BJ (cell line): ENCODE results near the gene JAK1. TPM values are rescaled to one million over a fixed set of nuclear protein-coding genes. Genes with fewer than 3 reads are reported as not detected.
A peak's percentile ranks its signal among the peaks of the same experiment; 100 is the strongest.

Source experiments
- CTCF ChIA-PET: fragments of 350-600 bp; formaldehyde crosslinking; extraction: SDS; loops from one replicate; lab custom pipeline; 2021; ENCODE audit warnings: antibody characterized with exemption, inconsistent platforms; lab: Yijun Ruan, JAX
- POLR2A ChIA-PET: fragments of 300-600 bp; sonication (Branson Sonifier 250); formaldehyde crosslinking; extraction: SDS; loops from one replicate; lab custom pipeline; 2021; ENCODE audit warnings: antibody characterized with exemption; lab: Charles Lee
- DNase-seq: peaks from one replicate; pipeline ENCODE4 v3.0.0-alpha.2; 2011; ENCODE audit warnings: low read depth
- H3K27me3 ChIP-seq: 2 replicates; pipeline ENCODE4 v1.6.0; 2011; ENCODE audit warnings: low read length; ENCODE audit not compliant: control insufficient read depth, insufficient read depth
- H3K36me3 ChIP-seq: 2 replicates; pipeline ENCODE4 v1.5.1; 2011; ENCODE audit warnings: low read length; ENCODE audit not compliant: control insufficient read depth, insufficient read depth
- H3K4me3 ChIP-seq: 2 replicates; pipeline ENCODE4 v1.5.1; 2011; ENCODE audit warnings: low read depth, mild to moderate bottlenecking, control low read depth, low read length
- CTCF ChIP-seq: IDR thresholded peaks from 2 replicates; pipeline ENCODE4 v1.5.1; 2011; ENCODE audit warnings: low read depth, mild to moderate bottlenecking, control low read depth, inconsistent platforms, low read length, moderate library complexity; ENCODE audit not compliant: insufficient read depth
- polyA plus RNA-seq: library from polyadenylated mRNA; depleted of rRNA; stranded (reverse); fragments of >200 nt; gene quantifications from 2 replicates; pipeline ENCODE4 v1.2.3, GENCODE V29; 2011

The JAK1 gene
- polyA plus RNA-seq, 1 experiment = 95.0 TPM

GRCh38 chr1:64885648-64886047 is 80.7 kb downstream of the JAK1 start:
- H3K4me3 ChIP-seq = no peak overlapping the region
- no peak for TF ChIP-seq CTCF
- DNase-seq = no peak
- ChIA-PET POLR2A (no interaction called here), CTCF (no interaction called here)
- peaks cover 6% of the 10 kb centered on the region; the same call in 1 of the 2 replicates for H3K36me3 ChIP-seq
- no peaks in the 10 kb centered on the region for H3K27me3 ChIP-seq

GRCh38 chr1:64884261-64885040 is 81.9 kb downstream of the JAK1 start:
- POLR2A ChIA-PET = no interaction called here
- CTCF ChIA-PET = no interaction called here
- no peak for DNase-seq
- H3K36me3 ChIP-seq = peaks cover 6% of the 10 kb centered on the region; the same call in 1 of the 2 replicates
- H3K4me3 ChIP-seq = no peak overlapping the region
- H3K27me3 ChIP-seq = no peaks in the 10 kb centered on the region
- no peak for TF ChIP-seq CTCF

- DNase-seq = no peak
- Histone ChIP-seq H3K27me3 (no peaks in the 10 kb centered on the region), H3K36me3 (peaks cover 6% of the 10 kb centered on the region), H3K4me3 (no peak overlapping the region)
- ChIA-PET CTCF (interaction anchor here (0.6 kb wide), 1 partner anchor 1684 kb away, joined by 3 read pairs; no protein-coding TSS in a partner anchor), POLR2A (no interaction called here)
- no peak for TF ChIP-seq CTCF
These were observed 83.6 kb downstream of the JAK1 start for GRCh38 chr1:64882574-64883255.

GRCh38 chr1:64881281-64881680 is 85.1 kb downstream of the JAK1 start:
- peak; percentile 27 for DNase-seq
- POLR2A ChIA-PET = no interaction called here
- H3K4me3 ChIP-seq = no peak overlapping the region
- CTCF ChIA-PET = interaction anchor here (0.8 to 1.0 kb wide), 2 partner anchors 10 to 17 kb away, joined by 3 to 4 read pairs; no protein-coding TSS in a partner anchor
- no peaks in the 10 kb centered on the region for H3K27me3 ChIP-seq
- TF ChIP-seq CTCF = no peak
- peaks cover 6% of the 10 kb centered on the region for H3K36me3 ChIP-seq

- CTCF ChIA-PET = interaction anchor here (1.7 kb wide), 1 partner anchor 10 kb away, joined by 3 read pairs; no protein-coding TSS in a partner anchor
- DNase-seq = no peak
- H3K27me3 ChIP-seq = no peaks in the 10 kb centered on the region
- H3K4me3 ChIP-seq = no peak overlapping the region
- POLR2A ChIA-PET = no interaction called here
- peaks cover 12% of the 10 kb centered on the region for H3K36me3 ChIP-seq
- TF ChIP-seq CTCF = no peak
These were observed 85.9 kb downstream of the JAK1 start for GRCh38 chr1:64880449-64880848.
